Lower leg skin (tissue), 3 donors: ENCODE measurements around the gene GPS2.

Source experiments
- CTCF ChIP-seq, 3 donors: fragments of 450-650 bp; IDR thresholded peaks; one replicate each; pipeline ENCODE4 v1.5.1; 2016; ENCODE audit warnings: antibody characterized with exemption in 3 of 3, mild to moderate bottlenecking in 3 of 3, moderate library complexity in 2 of 3
- POLR2A ChIP-seq, 2 donors: fragments of 450-650 bp; IDR thresholded peaks; one replicate each; pipeline ENCODE4 v1.6.1; 2016 to 2017; ENCODE audit warnings: antibody characterized with exemption in 2 of 2, mild to moderate bottlenecking in 1 of 2, moderate library complexity in 1 of 2

GRCh38 chr17:7343250-7343649 is 28.1 kb upstream of the GPS2 start:
- TF ChIP-seq CTCF (IDR thresholded peaks at IDR 0.05) (no peak), POLR2A (IDR thresholded peaks at IDR 0.05) (no peak)
